ENCODE data around the gene WWC1. TPM values are rescaled to one million over a fixed set of nuclear protein-coding genes. Genes with fewer than 3 reads are reported as not detected.
A peak's percentile ranks its signal among the peaks of the same experiment; 100 is the strongest.

The WWC1 gene
- total and polyA plus RNA-seq, 9 of the 15 experiments (the other 6 are each of a cell fraction or from before 2014, with no cell fraction given): under 0.01 to 0.54 (median 0.42) TPM; not detected in 6

DNA sequence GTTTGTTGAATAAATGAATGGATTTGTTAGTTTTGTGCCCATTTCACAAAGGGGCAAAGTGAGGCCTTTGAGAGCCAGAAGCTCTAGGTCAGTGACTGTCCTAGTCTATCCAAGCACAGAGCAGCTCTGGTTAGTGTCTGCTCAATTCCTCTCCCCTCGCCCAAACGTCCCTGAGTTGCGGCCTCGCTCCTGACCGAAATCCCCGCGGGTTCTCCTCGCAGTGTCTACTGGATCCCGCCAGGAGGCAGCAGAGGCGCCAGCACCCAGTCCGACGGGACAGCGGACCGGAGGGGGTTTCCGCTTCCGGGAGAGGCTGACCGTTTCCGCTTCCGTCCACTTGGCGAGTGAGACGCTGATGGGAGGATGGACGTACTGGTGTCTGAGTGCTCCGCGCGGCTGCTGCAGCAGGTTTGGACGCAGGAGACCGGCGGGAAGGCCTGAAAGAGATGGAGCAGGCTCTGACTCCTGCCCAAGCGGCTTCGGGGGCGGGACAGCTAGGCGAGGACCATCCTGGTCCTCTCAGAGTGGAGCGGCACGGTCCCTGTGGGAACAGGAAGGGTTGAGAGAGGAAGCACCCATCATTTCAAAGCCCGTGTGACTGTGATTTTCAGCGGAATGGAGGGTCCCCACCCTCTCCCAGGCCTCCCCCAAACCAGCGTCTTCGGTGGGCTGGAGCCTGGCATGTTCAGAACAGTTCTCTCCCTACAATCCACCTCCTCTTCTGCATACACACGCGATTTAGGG is 194.9 kb downstream of the WWC1 start, which contains the start of gene RARS1 (continued):
- no peak for TF ChIP-seq ZNF253 (CRISPR knock-in tag; conservative IDR thresholded peaks at IDR 0.05)
- no peak for TF ChIP-seq ZNF695 (CRISPR knock-in tag; IDR thresholded peaks at IDR 0.05)
- TF ChIP-seq SMAD2 (IDR thresholded peaks at IDR 0.05; ENCODE audit: low read depth, low read length): no peak
- TF ChIP-seq CBX5 (IDR thresholded peaks at IDR 0.05; ENCODE audit: borderline replicate concordance, low read depth): peak; percentile 79; the same call in 1 of the 2 replicates
- TF ChIP-seq POLR2AphosphoS2 (IDR thresholded peaks at IDR 0.05; ENCODE audit: low read length): peak; percentile 80; the same call in 1 of the 2 replicates
- no peak for TF ChIP-seq MCM5 (IDR thresholded peaks at IDR 0.05; ENCODE audit: low read depth)
- TF ChIP-seq GTF2F1 (IDR thresholded peaks at IDR 0.05; ENCODE audit: low read depth, low read length): no peak; the same call in 1 of the 2 replicates
- no peak for TF ChIP-seq ZNF12 (CRISPR knock-in tag; IDR thresholded peaks at IDR 0.05)
- TF ChIP-seq SLC30A9 (CRISPR knock-in tag; IDR thresholded peaks at IDR 0.05): no peak
- no peak for TF ChIP-seq RFX7 (CRISPR knock-in tag; IDR thresholded peaks at IDR 0.05)
- TF ChIP-seq GTF2E2 (tag; IDR thresholded peaks at IDR 0.05): no peak
- TF ChIP-seq BRF1 (IDR thresholded peaks at IDR 0.05; ENCODE audit: borderline replicate concordance, extremely low read depth, insufficient read length): no peak
- TF ChIP-seq, protein P1, sequence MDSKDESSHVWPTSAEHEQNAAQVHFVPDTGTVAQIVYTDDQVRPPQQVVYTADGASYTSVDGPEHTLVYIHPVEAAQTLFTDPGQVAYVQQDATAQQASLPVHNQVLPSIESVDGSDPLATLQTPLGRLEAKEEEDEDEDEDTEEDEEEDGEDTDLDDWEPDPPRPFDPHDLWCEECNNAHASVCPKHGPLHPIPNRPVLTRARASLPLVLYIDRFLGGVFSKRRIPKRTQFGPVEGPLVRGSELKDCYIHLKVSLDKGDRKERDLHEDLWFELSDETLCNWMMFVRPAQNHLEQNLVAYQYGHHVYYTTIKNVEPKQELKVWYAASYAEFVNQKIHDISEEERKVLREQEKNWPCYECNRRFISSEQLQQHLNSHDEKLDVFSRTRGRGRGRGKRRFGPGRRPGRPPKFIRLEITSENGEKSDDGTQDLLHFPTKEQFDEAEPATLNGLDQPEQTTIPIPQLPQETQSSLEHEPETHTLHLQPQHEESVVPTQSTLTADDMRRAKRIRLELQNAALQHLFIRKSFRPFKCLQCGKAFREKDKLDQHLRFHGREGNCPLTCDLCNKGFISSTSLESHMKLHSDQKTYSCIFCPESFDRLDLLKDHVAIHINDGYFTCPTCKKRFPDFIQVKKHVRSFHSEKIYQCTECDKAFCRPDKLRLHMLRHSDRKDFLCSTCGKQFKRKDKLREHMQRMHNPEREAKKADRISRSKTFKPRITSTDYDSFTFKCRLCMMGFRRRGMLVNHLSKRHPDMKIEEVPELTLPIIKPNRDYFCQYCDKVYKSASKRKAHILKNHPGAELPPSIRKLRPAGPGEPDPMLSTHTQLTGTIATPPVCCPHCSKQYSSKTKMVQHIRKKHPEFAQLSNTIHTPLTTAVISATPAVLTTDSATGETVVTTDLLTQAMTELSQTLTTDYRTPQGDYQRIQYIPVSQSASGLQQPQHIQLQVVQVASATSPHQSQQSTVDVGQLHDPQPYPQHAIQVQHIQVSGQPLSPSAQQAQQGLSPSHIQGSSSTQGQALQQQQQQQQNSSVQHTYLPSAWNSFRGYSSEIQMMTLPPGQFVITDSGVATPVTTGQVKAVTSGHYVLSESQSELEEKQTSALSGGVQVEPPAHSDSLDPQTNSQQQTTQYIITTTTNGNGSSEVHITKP (IDR thresholded peaks at IDR 0.05; ENCODE audit: partially characterized antibody): no peak
- TF ChIP-seq, protein P2, sequence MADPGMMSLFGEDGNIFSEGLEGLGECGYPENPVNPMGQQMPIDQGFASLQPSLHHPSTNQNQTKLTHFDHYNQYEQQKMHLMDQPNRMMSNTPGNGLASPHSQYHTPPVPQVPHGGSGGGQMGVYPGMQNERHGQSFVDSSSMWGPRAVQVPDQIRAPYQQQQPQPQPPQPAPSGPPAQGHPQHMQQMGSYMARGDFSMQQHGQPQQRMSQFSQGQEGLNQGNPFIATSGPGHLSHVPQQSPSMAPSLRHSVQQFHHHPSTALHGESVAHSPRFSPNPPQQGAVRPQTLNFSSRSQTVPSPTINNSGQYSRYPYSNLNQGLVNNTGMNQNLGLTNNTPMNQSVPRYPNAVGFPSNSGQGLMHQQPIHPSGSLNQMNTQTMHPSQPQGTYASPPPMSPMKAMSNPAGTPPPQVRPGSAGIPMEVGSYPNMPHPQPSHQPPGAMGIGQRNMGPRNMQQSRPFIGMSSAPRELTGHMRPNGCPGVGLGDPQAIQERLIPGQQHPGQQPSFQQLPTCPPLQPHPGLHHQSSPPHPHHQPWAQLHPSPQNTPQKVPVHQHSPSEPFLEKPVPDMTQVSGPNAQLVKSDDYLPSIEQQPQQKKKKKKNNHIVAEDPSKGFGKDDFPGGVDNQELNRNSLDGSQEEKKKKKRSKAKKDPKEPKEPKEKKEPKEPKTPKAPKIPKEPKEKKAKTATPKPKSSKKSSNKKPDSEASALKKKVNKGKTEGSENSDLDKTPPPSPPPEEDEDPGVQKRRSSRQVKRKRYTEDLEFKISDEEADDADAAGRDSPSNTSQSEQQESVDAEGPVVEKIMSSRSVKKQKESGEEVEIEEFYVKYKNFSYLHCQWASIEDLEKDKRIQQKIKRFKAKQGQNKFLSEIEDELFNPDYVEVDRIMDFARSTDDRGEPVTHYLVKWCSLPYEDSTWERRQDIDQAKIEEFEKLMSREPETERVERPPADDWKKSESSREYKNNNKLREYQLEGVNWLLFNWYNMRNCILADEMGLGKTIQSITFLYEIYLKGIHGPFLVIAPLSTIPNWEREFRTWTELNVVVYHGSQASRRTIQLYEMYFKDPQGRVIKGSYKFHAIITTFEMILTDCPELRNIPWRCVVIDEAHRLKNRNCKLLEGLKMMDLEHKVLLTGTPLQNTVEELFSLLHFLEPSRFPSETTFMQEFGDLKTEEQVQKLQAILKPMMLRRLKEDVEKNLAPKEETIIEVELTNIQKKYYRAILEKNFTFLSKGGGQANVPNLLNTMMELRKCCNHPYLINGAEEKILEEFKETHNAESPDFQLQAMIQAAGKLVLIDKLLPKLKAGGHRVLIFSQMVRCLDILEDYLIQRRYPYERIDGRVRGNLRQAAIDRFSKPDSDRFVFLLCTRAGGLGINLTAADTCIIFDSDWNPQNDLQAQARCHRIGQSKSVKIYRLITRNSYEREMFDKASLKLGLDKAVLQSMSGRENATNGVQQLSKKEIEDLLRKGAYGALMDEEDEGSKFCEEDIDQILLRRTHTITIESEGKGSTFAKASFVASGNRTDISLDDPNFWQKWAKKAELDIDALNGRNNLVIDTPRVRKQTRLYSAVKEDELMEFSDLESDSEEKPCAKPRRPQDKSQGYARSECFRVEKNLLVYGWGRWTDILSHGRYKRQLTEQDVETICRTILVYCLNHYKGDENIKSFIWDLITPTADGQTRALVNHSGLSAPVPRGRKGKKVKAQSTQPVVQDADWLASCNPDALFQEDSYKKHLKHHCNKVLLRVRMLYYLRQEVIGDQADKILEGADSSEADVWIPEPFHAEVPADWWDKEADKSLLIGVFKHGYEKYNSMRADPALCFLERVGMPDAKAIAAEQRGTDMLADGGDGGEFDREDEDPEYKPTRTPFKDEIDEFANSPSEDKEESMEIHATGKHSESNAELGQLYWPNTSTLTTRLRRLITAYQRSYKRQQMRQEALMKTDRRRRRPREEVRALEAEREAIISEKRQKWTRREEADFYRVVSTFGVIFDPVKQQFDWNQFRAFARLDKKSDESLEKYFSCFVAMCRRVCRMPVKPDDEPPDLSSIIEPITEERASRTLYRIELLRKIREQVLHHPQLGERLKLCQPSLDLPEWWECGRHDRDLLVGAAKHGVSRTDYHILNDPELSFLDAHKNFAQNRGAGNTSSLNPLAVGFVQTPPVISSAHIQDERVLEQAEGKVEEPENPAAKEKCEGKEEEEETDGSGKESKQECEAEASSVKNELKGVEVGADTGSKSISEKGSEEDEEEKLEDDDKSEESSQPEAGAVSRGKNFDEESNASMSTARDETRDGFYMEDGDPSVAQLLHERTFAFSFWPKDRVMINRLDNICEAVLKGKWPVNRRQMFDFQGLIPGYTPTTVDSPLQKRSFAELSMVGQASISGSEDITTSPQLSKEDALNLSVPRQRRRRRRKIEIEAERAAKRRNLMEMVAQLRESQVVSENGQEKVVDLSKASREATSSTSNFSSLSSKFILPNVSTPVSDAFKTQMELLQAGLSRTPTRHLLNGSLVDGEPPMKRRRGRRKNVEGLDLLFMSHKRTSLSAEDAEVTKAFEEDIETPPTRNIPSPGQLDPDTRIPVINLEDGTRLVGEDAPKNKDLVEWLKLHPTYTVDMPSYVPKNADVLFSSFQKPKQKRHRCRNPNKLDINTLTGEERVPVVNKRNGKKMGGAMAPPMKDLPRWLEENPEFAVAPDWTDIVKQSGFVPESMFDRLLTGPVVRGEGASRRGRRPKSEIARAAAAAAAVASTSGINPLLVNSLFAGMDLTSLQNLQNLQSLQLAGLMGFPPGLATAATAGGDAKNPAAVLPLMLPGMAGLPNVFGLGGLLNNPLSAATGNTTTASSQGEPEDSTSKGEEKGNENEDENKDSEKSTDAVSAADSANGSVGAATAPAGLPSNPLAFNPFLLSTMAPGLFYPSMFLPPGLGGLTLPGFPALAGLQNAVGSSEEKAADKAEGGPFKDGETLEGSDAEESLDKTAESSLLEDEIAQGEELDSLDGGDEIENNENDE (IDR thresholded peaks at IDR 0.05; ENCODE audit: low read depth, low read length): no peak

Measured in K562 (cell line).